ENCODE results near the gene PDC.

Gene PDC

GRCh38 chr1:186456729-186457255 lies 4.1 kb downstream of the PDC start:
- no peak for TF ChIP-seq CTCF (IDR thresholded peaks at IDR 0.05; ENCODE audit: extremely low read depth, insufficient read depth, missing control alignments)
- in situ Hi-C loops (cut with MboI; ENCODE audit: low pct_unique_long_range_greater_than_20kb, low sequenced_read_pairs, unreplicated experiment): no loop called here
- DNase-seq (ENCODE audit: low spot score): no peak

GRCh38 chr1:186454981-186455380 lies 5.9 kb downstream of the PDC start:
- TF ChIP-seq CTCF (IDR thresholded peaks at IDR 0.05; ENCODE audit: extremely low read depth, insufficient read depth, missing control alignments): no peak

GRCh38 chr1:186446152-186446551 lies 14.8 kb downstream of the PDC start:
- no peak for DNase-seq (ENCODE audit: low spot score)
- in situ Hi-C loops (cut with MboI; ENCODE audit: low pct_unique_long_range_greater_than_20kb, low sequenced_read_pairs, unreplicated experiment): no loop called here
- TF ChIP-seq CTCF (IDR thresholded peaks at IDR 0.05; ENCODE audit: extremely low read depth, insufficient read depth, missing control alignments): no peak

More at GRCh38 chr1:186454981-186455380, 5.9 kb downstream of the PDC start:
- no peak for DNase-seq (ENCODE audit: low spot score)
- in situ Hi-C loops (cut with MboI; ENCODE audit: low pct_unique_long_range_greater_than_20kb, low sequenced_read_pairs, unreplicated experiment): no loop called here

- in situ Hi-C loops (cut with MboI; ENCODE audit: low pct_unique_long_range_greater_than_20kb, low sequenced_read_pairs, unreplicated experiment): no loop called here
- no peak for TF ChIP-seq CTCF (IDR thresholded peaks at IDR 0.05; ENCODE audit: extremely low read depth, insufficient read depth, missing control alignments)
- DNase-seq (ENCODE audit: low spot score): no peak
These were observed 17.3 kb downstream of the PDC start for GRCh38 chr1:186443638-186444037.

- no peak for DNase-seq (ENCODE audit: low spot score)
- no peak for TF ChIP-seq CTCF (IDR thresholded peaks at IDR 0.05; ENCODE audit: extremely low read depth, insufficient read depth, missing control alignments)
- in situ Hi-C loops (cut with MboI; ENCODE audit: low pct_unique_long_range_greater_than_20kb, low sequenced_read_pairs, unreplicated experiment): no loop called here
These were observed 18.1 kb downstream of the PDC start for GRCh38 chr1:186442651-186443375.

GRCh38 chr1:186440584-186440983 lies 20.3 kb downstream of the PDC start:
- no peak for TF ChIP-seq CTCF (IDR thresholded peaks at IDR 0.05; ENCODE audit: extremely low read depth, insufficient read depth, missing control alignments)
- in situ Hi-C loops (cut with MboI; ENCODE audit: low pct_unique_long_range_greater_than_20kb, low sequenced_read_pairs, unreplicated experiment): no loop called here
- no peak for DNase-seq (ENCODE audit: low spot score)

All from GM13977 (cell line).